ENCODE results near the gene ELOVL5.
A peak's percentile ranks its signal among the peaks of the same experiment; 100 is the strongest.

The ELOVL5 gene

DNA sequence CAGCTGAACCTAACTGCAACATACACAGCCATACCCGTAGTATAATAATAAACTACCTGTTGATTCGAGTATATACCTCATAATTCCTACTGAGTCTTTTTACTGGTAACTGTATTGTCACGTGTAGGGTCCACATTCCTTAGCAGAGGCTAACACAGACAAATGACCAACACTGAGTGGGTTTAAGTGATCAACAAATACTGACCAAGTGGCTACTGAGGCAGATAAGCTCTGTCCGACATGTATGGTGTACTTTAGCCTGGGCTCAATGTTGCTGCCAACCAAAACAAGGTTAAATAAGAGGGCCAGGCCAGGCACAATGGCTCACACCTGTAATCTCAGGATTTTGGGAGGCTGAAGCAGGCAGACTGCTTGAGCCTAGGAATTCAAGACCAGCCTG, 12.7 kb downstream of the ELOVL5 start:
- Histone ChIP-seq H3K27ac (replicated peaks) (no peak overlapping the region), H3K27me3 (ENCODE audit: insufficient read depth, poor library complexity, severe bottlenecking) (no peaks in the 10 kb centered on the region), H3K4me3 (replicated peaks; ENCODE audit: insufficient read depth, low read length) (no peak overlapping the region)
- no peak for DNase-seq (ENCODE audit: low read depth in 1 of 2, low spot score in 1 of 2)
- TF ChIP-seq, protein P1, sequence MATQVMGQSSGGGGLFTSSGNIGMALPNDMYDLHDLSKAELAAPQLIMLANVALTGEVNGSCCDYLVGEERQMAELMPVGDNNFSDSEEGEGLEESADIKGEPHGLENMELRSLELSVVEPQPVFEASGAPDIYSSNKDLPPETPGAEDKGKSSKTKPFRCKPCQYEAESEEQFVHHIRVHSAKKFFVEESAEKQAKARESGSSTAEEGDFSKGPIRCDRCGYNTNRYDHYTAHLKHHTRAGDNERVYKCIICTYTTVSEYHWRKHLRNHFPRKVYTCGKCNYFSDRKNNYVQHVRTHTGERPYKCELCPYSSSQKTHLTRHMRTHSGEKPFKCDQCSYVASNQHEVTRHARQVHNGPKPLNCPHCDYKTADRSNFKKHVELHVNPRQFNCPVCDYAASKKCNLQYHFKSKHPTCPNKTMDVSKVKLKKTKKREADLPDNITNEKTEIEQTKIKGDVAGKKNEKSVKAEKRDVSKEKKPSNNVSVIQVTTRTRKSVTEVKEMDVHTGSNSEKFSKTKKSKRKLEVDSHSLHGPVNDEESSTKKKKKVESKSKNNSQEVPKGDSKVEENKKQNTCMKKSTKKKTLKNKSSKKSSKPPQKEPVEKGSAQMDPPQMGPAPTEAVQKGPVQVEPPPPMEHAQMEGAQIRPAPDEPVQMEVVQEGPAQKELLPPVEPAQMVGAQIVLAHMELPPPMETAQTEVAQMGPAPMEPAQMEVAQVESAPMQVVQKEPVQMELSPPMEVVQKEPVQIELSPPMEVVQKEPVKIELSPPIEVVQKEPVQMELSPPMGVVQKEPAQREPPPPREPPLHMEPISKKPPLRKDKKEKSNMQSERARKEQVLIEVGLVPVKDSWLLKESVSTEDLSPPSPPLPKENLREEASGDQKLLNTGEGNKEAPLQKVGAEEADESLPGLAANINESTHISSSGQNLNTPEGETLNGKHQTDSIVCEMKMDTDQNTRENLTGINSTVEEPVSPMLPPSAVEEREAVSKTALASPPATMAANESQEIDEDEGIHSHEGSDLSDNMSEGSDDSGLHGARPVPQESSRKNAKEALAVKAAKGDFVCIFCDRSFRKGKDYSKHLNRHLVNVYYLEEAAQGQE (IDR thresholded peaks at IDR 0.05; ENCODE audit: insufficient replicate concordance, low read depth), result no peak
- TF ChIP-seq GABPA (IDR thresholded peaks at IDR 0.05; ENCODE audit: low read depth) (no peak), POLR2AphosphoS5 (IDR thresholded peaks at IDR 0.05; ENCODE audit: low read depth) (no peak)

- no peak for TF ChIP-seq SPI1 (IDR thresholded peaks at IDR 0.05; ENCODE audit: borderline replicate concordance, low read depth)
- TF ChIP-seq, protein P1 (IDR thresholded peaks at IDR 0.05; ENCODE audit: insufficient replicate concordance, low read depth), result no peak
- TF ChIP-seq, protein P2, sequence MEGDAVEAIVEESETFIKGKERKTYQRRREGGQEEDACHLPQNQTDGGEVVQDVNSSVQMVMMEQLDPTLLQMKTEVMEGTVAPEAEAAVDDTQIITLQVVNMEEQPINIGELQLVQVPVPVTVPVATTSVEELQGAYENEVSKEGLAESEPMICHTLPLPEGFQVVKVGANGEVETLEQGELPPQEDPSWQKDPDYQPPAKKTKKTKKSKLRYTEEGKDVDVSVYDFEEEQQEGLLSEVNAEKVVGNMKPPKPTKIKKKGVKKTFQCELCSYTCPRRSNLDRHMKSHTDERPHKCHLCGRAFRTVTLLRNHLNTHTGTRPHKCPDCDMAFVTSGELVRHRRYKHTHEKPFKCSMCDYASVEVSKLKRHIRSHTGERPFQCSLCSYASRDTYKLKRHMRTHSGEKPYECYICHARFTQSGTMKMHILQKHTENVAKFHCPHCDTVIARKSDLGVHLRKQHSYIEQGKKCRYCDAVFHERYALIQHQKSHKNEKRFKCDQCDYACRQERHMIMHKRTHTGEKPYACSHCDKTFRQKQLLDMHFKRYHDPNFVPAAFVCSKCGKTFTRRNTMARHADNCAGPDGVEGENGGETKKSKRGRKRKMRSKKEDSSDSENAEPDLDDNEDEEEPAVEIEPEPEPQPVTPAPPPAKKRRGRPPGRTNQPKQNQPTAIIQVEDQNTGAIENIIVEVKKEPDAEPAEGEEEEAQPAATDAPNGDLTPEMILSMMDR (IDR thresholded peaks at IDR 0.05; ENCODE audit: insufficient read depth, low read length), result no peak
- no peak for TF ChIP-seq POLR2AphosphoS5 (IDR thresholded peaks at IDR 0.05; ENCODE audit: low read depth)
- no peak for TF ChIP-seq GABPA (IDR thresholded peaks at IDR 0.05; ENCODE audit: low read depth)
- no peak overlapping the region for H3K4me3 ChIP-seq (replicated peaks; ENCODE audit: insufficient read depth, low read length)
- DNase-seq (ENCODE audit: low read depth in 1 of 2, low spot score in 1 of 2), result peak in 1 of 2 experiments; percentile 17
- no peaks in the 10 kb centered on the region for H3K27me3 ChIP-seq (ENCODE audit: insufficient read depth, poor library complexity, severe bottlenecking)
- H3K27ac ChIP-seq (replicated peaks), result no peak overlapping the region
These were observed 13.3 kb downstream of the ELOVL5 start for GRCh38 chr6:53335224-53335994.

DNA sequence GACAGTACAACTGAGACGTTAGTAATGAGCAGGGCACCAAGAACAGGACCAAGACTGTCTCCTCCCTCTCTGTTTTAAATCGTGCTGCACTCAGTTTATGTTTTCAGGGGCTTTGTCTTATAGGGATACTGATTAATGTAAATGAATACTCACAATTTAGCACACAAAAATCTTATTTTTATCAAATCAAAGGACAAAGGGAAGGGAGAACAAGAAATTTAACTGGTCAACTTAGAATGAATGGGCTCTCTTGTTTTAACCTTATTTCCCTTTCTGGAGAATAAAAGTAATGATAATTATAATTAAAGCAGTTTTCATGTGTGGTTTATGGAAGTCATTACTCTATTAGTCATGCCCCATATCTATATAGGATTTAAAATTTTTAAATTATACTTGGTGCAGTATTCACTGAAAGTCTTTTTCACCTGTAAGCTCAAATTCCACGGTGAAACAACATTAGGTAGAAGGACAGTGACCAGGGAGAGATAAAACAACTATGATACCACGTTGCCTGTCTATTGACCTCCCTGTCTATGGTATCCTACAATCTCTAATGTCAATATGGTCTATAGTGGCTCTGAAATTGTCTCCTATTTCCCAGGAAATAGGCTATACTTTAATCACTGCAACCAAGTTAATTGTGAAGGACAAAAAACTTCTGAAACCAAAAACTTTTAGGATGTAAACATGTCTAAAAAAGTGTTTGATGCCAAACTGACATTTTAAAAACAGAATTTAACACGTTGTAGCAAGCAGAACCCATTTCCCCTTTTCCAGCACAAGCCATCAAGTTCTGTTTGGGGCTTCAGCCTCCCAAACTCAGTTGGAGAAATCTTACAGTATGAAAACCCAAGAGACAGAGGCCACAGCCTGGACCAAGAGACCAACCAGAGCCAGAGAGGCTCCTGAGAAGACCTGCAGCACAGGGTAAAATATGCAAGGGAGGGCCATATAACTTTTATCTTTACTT, 15.0 kb downstream of the ELOVL5 start:
- H3K27me3 ChIP-seq (ENCODE audit: insufficient read depth, poor library complexity, severe bottlenecking), result no peaks in the 10 kb centered on the region
- TF ChIP-seq SPI1 (IDR thresholded peaks at IDR 0.05; ENCODE audit: borderline replicate concordance, low read depth), result peak; percentile 77
- TF ChIP-seq, protein P1 (IDR thresholded peaks at IDR 0.05; ENCODE audit: insufficient replicate concordance, low read depth), result no peak
- DNase-seq (ENCODE audit: low read depth in 1 of 2, low spot score in 1 of 2), result no peak
- H3K27ac ChIP-seq (replicated peaks), result no peak overlapping the region
- H3K4me3 ChIP-seq (replicated peaks; ENCODE audit: insufficient read depth, low read length), result no peak overlapping the region
